Measurements from ENCODE around the gene LRRC10. TPM values are rescaled to one million over a fixed set of nuclear protein-coding genes. Genes with fewer than 3 reads are reported as not detected.

LRRC10 gene
- total RNA-seq, 1 donor from 2014 or later = not detected

GRCh38 chr12:69627501-69627900, 16.8 kb upstream of the LRRC10 start:
- H3K4me3 ChIP-seq (ENCODE audit: low read depth, low read length) = no peak overlapping the region
- no peaks in the 10 kb centered on the region for H3K36me3 ChIP-seq (ENCODE audit: control insufficient read depth, insufficient read depth, low read length)
- TF ChIP-seq CTCF (IDR thresholded peaks at IDR 0.05; ENCODE audit: insufficient read depth, low read length, poor library complexity, severe bottlenecking) = no peak
- no peak for DNase-seq (ENCODE audit: low read depth)
- H3K27me3 ChIP-seq (ENCODE audit: control insufficient read depth, insufficient read depth, low read length) = peaks cover 2% of the 10 kb centered on the region

- H3K36me3 ChIP-seq (ENCODE audit: control insufficient read depth, insufficient read depth, low read length) = no peaks in the 10 kb centered on the region
- no peak overlapping the region for H3K4me3 ChIP-seq (ENCODE audit: low read depth, low read length)
- TF ChIP-seq CTCF (IDR thresholded peaks at IDR 0.05; ENCODE audit: insufficient read depth, low read length, poor library complexity, severe bottlenecking) = no peak
- no peak for DNase-seq (ENCODE audit: low read depth)
- peaks cover 2% of the 10 kb centered on the region for H3K27me3 ChIP-seq (ENCODE audit: control insufficient read depth, insufficient read depth, low read length)
These were observed 13.3 kb upstream of the LRRC10 start for GRCh38 chr12:69623970-69624369.

GRCh38 chr12:69621551-69621950, 10.8 kb upstream of the LRRC10 start:
- Histone ChIP-seq H3K36me3 (ENCODE audit: control insufficient read depth, insufficient read depth, low read length) (no peaks in the 10 kb centered on the region), H3K27me3 (ENCODE audit: control insufficient read depth, insufficient read depth, low read length) (peaks cover 2% of the 10 kb centered on the region), H3K4me3 (ENCODE audit: low read depth, low read length) (no peak overlapping the region)
- no peak for DNase-seq (ENCODE audit: low read depth)
- TF ChIP-seq CTCF (IDR thresholded peaks at IDR 0.05; ENCODE audit: insufficient read depth, low read length, poor library complexity, severe bottlenecking) = no peak

DNA sequence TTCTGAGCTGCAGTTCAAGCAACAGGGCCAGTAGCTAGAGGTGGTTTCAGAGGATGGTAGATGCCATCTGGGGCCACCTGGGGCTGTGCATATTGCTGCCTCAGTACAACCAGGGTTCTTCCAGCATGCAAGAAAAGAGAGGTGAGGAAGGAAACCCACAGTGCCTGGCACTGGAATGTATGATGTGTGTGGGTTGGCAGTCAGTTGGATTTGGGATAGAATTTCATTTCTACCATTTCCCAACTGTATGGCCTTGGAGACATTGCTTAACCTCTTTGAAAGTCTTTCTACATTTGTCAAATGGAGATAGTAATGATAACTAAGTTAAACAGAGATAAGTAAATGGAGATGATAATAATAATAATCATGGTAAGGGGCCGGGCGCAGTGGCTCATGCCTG, 10.2 kb upstream of the LRRC10 start:
- Histone ChIP-seq H3K4me3 (ENCODE audit: low read depth, low read length) (no peak overlapping the region), H3K36me3 (ENCODE audit: control insufficient read depth, insufficient read depth, low read length) (no peaks in the 10 kb centered on the region), H3K27me3 (ENCODE audit: control insufficient read depth, insufficient read depth, low read length) (peaks cover 2% of the 10 kb centered on the region)
- no peak for TF ChIP-seq CTCF (IDR thresholded peaks at IDR 0.05; ENCODE audit: insufficient read depth, low read length, poor library complexity, severe bottlenecking)
- no peak for DNase-seq (ENCODE audit: low read depth)

DNA sequence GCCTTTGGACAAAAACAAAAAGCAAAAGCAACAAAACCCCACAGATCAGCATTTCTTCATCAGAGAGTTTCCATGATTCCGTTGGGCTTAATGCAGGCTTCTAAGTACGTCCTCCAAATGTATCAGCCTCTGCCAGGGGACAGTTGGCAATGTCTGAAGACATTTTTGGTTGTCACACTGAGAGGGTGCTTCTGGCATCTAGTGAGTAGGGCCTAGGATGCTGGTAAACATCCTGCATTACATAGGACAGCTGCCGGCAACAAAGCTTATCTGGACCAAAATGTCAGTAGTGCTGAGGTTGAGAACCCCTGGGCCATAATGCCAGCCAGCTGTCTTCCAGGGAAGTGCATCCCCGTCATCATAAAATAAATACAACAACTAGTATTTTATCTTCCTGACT, 9.4 kb upstream of the LRRC10 start:
- H3K4me3 ChIP-seq (ENCODE audit: low read depth, low read length) = no peak overlapping the region
- no peaks in the 10 kb centered on the region for H3K36me3 ChIP-seq (ENCODE audit: control insufficient read depth, insufficient read depth, low read length)
- DNase-seq (ENCODE audit: low read depth) = no peak
- no peaks in the 10 kb centered on the region for H3K27me3 ChIP-seq (ENCODE audit: control insufficient read depth, insufficient read depth, low read length)
- TF ChIP-seq CTCF (IDR thresholded peaks at IDR 0.05; ENCODE audit: insufficient read depth, low read length, poor library complexity, severe bottlenecking) = no peak

- Histone ChIP-seq H3K4me3 (ENCODE audit: low read depth, low read length) (no peak overlapping the region), H3K27me3 (ENCODE audit: control insufficient read depth, insufficient read depth, low read length) (no peaks in the 10 kb centered on the region), H3K36me3 (ENCODE audit: control insufficient read depth, insufficient read depth, low read length) (no peaks in the 10 kb centered on the region)
- DNase-seq (ENCODE audit: low read depth) = no peak
- TF ChIP-seq CTCF (IDR thresholded peaks at IDR 0.05; ENCODE audit: insufficient read depth, low read length, poor library complexity, severe bottlenecking) = no peak
These were observed 8.3 kb upstream of the LRRC10 start for GRCh38 chr12:69619050-69619449.
